GM23248 (cell line): ENCODE measurements around the gene NUDT16L1.

Experiments used
- EZH2 ChIP-seq: fragments of 200-600 bp; sonication (generic); IDR thresholded peaks from 2 replicates; pipeline ENCODE4 v1.6.1; 2018; ENCODE audit warnings: antibody characterized with exemption, mild to moderate bottlenecking; ENCODE audit not compliant: insufficient read depth, poor library complexity, severe bottlenecking
- EZH2phosphoT487 ChIP-seq: fragments of 200-600 bp; sonication (generic); IDR thresholded peaks from 2 replicates; pipeline ENCODE4 v1.6.1; 2018; ENCODE audit warnings: antibody characterized with exemption, moderate library complexity, mild to moderate bottlenecking, low read depth; ENCODE audit not compliant: insufficient read depth

GRCh38 chr16:4646773-4647643 lies 46.4 kb upstream of the NUDT16L1 start:
- no peak for TF ChIP-seq EZH2
- TF ChIP-seq EZH2phosphoT487: no peak
